HG02981 (cell line): ENCODE results near the gene MFGE8.

Source experiments
- ATAC-seq: cut with Tn5 transposase; IDR thresholded peaks from one replicate; pipeline ENCODE4 v1.9.1; 2021; ENCODE audit warnings: mild to moderate bottlenecking, moderate library complexity; ENCODE audit not compliant: unreplicated experiment

Gene MFGE8

DNA sequence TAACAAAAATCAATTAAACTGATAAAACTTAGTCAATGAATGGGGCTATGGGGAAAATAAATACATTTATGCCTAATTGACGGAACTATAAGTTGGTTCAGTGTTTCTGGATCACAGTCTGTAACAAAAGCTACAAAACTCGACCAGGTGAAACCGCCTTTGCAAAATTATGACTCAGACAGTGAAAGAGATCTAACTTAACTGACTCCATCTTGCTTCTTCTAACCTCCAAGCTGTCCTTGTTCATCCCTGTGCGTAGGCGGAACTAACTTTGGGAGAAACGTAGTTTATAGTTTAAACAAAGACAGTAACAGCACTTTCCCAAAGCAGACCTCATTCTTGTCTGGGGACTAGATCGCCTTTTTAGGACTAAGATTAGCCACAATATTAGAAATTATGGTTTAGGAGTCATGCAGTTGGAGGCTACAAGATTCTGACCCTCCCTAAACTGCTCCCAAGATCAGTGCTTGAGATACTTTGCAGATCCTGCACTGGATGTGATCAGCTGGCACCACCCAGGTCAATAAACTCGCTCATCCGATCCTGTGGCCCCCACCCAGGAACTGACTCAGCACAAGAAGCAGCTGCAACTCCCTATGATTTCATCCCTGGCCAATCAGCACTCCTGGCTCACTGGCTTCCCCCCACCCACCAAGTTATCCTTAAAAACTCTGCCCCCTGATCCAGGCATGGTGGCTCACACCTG, 7.2 kb upstream of the MFGE8 start:
- no peak for ATAC-seq

DNA sequence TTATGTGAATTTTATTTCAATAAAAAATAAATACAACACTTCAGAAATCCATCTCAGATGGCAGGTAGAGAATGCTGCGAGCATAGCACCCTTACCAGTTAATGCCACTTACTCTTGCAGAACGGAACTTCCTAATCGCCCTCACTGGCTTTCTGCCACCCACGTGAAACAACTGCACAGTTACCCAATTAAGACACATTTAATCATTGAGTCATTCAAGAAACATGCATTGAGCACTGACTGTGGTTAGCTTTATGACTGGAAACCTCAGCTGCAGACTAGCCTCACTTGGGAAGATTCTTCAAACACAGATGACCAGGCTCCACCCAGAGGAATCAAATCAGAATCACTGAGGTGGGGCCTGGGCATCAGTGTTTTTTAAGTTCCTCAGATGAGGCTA, 5.6 kb upstream of the MFGE8 start:
- peak; percentile 72 for ATAC-seq

DNA sequence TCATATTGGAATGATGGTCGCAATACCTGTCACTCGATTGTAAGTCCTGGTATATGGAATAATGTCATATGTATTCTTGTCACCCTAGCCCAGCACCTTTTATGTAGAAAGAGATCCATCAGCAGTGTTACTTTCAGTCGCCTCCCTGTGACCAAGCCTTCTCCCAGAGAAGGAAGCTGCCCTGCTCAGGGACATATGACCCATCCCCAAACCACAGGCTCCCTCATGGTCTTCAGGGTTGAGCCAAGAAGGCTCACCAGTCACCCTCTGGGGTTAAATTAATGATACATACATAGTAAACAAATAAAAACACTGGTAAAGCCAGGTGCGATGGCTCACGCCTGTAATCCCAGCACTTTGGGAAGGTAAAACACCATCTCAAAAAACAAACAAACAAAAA, 4.6 kb upstream of the MFGE8 start:
- no peak for ATAC-seq

- no peak for ATAC-seq
These were observed 2.2 kb upstream of the MFGE8 start for GRCh38 chr15:88915354-88915753.

DNA sequence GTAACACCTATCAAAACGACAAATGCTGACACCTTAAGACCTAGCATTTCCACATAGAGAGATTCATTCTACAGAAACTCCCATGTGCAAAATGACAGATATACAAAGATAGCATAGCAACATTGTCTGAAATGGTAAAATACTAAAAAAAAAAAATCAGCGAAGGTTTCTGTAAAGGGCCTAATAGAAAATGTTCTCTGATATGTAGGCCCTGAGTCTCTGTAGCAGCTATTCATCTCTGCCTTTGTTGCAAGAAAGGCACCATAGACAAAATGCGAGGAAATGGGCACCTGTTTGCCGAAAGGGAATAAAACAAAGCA, 631 bp upstream of the MFGE8 start:
- no peak for ATAC-seq

DNA sequence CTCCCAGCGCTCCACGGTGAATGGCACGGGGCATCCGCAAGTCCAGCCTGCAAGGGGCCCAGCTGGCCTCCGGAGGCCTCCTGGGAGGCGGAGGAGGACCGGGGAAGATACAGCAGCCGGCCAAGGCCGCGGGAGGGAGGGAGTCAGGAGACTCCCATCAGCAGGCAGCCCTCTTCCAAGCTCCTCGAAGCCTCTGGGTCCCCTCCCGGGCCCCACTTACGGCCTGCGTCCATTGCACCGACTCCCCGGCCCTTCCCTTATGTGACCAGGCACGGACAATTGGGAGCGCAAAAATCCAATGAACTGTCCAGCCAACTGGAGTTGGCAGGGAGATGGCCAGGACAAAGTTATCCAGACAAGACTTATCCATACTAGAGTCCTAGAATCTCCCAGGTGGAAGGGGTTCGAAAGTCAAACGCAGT, 668 bp downstream of the MFGE8 start:
- no peak for ATAC-seq

- ATAC-seq = no peak
These were observed 1.4 kb downstream of the MFGE8 start for GRCh38 chr15:88911766-88912118.

GRCh38 chr15:88909956-88910831, 3.0 kb downstream of the MFGE8 start:
- no peak for ATAC-seq

- no peak for ATAC-seq
These were observed 4.2 kb downstream of the MFGE8 start for GRCh38 chr15:88908697-88909621.

- no peak for ATAC-seq
These were observed 5.1 kb downstream of the MFGE8 start for GRCh38 chr15:88908123-88908522.

DNA sequence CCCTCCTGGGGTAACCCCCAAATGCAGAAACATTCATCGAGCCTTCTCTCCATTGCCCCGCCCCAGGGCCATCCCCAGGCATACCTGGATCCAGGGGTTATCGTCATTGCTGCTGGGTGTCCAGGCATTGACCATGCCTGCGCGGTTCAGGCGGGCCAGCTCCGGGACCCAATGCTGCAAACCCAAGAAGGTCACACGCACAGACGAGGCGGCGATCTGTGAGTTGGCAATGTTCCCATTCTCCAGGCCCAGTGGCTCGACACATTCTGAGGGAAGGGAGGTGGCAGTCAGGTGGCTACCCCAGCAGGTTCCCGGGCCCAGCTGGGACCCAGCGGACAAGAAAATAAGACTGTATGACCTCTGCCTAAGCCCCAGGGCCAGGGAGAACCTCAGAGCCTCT, 6.1 kb downstream of the MFGE8 start:
- no peak for ATAC-seq

DNA sequence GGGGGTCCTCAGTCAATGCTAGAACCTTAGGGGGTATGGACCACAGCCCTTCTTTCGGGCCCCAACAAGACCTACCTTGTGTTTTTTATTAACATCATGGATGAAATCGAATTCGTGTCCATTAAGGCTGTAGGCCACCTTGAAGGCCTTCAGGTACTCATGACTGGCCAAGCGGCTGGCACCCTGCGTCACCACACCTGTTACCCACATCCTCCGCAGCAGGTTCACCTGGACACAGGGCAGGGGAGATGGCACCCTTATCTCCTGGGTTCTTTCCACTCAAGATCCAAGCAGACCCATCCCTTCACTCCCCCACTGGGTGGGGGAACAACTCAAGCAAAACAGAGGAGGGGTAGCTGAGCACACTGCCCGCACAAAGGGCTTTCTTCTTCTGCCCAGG, 6.6 kb downstream of the MFGE8 start:
- no peak for ATAC-seq

DNA sequence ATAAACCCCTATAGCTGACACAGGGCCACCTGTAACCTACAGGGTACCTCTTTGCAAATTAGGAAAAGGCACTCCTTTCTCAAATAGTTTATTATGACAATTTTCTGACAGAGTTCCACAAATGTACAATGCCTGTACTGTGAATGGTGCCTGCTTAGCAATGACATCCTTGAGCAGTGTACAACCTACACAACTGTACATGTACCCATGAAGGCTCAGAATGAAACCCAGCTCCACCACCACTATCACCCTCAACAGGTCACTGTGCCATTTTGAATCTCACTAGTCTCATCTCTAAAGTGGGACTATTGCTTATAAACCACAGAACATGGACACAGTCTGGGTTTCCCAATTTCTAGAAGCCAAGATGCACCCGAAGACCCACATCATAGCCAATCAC, 7.0 kb downstream of the MFGE8 start:
- no peak for ATAC-seq

DNA sequence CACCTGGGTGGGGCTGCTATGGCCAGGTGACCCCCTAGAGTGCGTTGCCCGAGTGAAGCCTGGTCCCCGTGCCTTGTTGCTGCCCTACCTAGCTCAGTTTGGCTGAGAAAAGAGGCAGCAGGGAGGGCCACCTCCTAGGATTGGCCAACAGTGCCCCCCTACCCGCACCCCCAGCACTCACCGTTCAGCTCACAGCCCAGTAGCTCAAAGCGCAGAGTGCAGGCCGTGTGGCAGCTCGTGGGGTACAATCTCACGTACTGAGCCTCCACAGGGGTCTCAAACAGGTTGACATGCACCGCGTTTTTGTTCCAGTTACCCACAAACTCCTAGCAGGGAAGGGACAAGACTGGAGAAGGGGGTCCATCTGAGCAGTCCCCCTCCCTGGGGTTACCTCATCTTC, 7.6 kb downstream of the MFGE8 start:
- no peak for ATAC-seq

- ATAC-seq = no peak
These were observed 8.4 kb downstream of the MFGE8 start for GRCh38 chr15:88904624-88905327.

DNA sequence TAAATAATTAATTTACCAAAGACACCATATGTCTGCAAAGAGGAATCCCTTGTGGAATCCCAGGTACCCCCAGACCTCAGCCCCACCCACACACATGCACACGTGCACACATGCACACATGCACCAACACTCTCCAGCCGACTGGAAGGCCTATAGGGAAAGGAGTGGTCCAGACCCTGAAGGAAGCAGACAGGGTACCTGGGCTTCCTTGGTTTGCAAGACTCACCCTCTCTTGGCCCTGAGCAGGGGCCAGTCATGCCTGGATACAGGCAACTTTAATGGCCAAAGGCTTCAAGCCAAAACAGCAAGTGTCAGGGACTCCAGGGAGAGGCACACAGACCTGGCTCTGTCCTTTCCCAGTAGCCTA, 8.9 kb downstream of the MFGE8 start:
- no peak for ATAC-seq

GRCh38 chr15:88902846-88903245, 10.3 kb downstream of the MFGE8 start:
- no peak for ATAC-seq

- no peak for ATAC-seq
These were observed 10.9 kb downstream of the MFGE8 start for GRCh38 chr15:88902221-88902835.

- no peak for ATAC-seq
These were observed 11.5 kb downstream of the MFGE8 start for GRCh38 chr15:88901508-88902220.

GRCh38 chr15:88900982-88901418, 12.2 kb downstream of the MFGE8 start:
- no peak for ATAC-seq
